ENCODE measurements around the gene RFPL4AL1.

DNA sequence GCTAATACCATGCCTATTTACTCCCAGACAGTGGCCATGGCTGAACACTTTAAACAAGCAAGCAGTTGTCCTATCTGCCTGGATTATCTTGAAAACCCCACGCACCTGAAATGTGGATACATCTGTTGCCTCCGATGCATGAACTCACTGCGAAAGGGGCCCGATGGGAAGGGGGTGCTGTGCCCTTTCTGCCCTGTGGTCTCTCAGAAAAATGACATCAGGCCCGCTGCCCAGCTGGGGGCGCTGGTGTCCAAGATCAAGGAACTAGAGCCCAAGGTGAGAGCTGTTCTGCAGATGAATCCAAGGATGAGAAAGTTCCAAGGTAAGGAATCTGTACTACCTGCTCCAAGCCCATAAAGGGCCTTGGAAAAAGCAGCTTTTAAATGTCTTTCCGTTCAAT is 8.6 kb downstream of the RFPL4AL1 start:
- TF ChIP-seq, protein P1, sequence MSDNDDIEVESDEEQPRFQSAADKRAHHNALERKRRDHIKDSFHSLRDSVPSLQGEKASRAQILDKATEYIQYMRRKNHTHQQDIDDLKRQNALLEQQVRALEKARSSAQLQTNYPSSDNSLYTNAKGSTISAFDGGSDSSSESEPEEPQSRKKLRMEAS (IDR thresholded peaks at IDR 0.05): no peak
- TF ChIP-seq EP300 (IDR thresholded peaks at IDR 0.05; ENCODE audit: borderline replicate concordance): no peak
